HG02870 (cell line): Measurements from ENCODE around the gene GPX2.
A peak's percentile ranks its signal among the peaks of the same experiment; 100 is the strongest.
"Not testable (repeated sequence)": the region's sequence is repeated elsewhere in the genome, so short reads cannot be mapped to it uniquely, and the experiment has no call there.

Experiments
- ATAC-seq: cut with Tn5 transposase; IDR thresholded peaks from one replicate; pipeline ENCODE4 v1.9.1; 2021; ENCODE audit warnings: mild to moderate bottlenecking, moderate library complexity; ENCODE audit not compliant: unreplicated experiment

Gene GPX2

DNA sequence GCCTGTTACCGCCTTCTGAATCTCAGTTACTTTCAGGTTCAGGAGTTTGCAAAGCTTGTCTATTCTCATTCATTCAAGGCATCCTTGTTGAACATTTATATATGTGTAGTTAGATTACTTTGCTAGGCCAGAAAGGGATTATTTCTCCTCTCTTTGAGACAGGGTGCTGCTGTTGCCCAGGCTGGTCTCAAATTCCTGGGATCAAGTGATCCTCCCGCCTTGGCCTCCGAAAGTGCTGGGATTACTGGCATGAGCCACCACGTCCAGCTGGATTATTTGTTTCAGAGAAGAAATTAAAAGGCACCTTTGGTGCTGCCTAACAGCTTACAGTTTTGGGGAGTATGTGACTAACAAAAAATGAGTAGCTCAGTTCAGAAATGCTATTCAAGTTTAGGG lies 27.5 kb downstream of the GPX2 start:
- no peak for ATAC-seq

DNA sequence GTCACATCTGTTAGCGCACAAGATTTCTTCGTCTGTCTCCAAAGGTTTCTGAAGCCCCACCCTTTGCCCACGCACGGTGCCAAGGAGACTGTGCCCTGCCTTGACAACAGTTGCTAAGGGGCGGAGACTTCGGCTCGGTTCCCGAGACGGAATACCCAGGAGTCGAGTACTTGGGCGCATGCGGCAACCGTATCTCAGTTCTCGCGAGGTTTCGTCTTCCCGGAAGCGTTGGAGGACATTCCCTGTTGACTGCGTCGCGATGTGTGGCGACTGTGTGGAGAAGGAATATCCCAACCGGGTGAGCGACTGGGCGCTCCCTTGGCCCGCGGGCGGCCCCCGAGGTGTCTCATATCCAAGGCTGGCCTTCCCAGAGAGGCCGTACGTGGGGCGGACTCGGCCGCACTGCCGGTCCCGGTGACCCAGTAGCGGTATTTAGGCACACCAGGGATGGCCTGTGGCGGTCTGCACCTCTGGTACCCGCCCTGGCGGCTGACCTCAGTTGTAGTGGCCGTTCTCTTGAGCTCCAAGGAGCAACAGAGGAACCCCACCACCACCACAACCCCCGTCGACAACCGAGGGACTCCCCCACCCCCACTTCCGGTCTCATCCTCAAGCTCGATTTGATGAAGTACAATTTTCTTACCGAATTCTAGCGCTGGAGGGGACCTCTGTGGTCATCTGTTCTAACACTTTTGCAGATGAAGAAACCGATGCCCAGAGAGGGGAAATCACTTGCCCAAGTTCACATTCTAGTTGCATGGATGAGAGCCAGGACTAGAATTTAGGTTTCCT lies 28.1 kb downstream of the GPX2 start, which contains the start of gene CHURC1:
Gene CHURC1 (plus strand): TSS at position 219 of the 792 bp plus-strand sequence. CDS start 41 bp downstream, at position 260.
- peak; percentile 95 for ATAC-seq

DNA sequence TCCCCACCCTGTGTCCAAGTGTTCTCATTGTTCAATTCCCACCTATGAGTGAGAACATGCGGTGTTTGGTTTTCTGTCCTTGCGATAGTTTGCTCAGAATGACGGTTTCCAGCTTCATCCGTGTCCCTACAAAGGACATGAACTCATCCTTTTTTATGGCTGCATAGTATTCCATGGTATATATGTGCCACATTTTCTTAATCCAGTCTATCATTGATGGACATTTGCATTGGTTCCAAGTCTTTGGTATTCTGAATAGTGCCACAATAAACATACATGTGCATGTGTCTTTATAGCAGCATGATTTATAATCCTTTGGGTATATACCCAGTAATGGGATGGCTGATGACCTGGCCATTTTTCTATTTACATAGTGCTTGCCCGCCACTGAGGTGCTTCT lies 29.1 kb downstream of the GPX2 start:
- not testable (repeated sequence) for ATAC-seq

DNA sequence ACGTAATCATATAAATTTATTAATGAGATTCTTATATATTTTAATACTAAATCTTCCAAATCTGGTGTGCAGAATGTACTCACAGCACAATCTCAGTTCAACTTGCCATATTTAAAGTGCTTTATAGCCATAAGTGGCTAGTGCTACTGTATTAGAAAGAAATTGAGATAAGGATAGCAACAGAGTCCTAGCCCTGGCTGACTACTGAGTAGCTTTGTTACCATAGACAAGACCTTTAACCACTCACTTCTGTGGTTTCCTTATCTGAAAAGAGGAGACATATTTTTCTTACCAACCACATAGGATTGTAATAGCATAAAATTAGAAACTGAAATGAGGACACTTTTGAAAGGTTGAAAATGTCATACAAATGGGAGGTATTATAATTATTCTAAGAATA lies 30.3 kb downstream of the GPX2 start:
- no peak for ATAC-seq

DNA sequence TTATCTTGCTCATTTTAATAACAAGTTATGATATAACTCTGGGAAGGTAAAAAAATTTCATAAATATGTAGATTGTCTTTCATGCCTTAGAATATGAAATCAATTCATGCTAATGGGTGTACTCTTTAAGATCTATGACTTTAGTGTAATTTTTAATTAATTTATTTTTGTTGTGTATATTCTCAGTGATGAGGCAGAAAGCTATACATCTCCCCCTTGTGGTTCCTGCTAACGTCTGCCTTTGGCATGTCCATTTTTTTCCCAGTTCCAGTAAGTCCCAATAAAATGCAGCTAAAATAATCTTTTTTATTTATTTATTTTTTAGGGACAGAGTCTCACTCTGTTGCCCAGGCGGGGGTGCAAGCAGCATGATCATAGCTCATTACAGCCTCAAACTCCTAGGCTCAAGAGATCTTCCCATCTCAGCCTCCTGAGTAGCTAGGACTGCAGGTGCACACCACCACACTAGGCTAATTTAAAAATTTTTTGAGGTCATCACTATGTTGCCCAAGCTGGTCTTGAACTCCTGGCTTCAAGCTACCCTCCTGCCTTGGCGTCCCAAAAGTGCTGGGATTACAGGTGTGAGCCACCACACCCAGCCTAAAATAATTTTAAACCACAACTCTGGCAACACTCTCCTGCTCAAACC lies 31.6 kb downstream of the GPX2 start:
- ATAC-seq = no peak

DNA sequence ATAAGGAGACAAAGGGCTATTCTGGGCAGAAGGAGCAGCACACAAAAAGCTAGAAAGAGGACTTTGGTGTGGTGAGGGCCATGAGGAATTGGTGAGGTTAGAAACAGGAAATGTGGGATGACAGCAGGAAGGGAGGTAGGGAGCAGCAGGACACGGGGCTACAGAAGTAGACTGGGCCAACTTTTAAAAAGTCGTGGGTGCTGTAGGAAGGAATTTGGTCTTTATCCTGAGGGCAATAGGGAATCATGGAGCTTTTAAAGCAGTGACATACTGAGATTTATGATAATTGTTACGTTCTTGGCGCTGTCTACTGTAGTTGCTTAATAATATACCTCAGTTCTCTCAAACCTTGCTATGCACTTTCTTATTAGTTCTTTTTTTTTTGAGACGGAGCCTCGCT lies 36.5 kb downstream of the GPX2 start:
- ATAC-seq = no peak

DNA sequence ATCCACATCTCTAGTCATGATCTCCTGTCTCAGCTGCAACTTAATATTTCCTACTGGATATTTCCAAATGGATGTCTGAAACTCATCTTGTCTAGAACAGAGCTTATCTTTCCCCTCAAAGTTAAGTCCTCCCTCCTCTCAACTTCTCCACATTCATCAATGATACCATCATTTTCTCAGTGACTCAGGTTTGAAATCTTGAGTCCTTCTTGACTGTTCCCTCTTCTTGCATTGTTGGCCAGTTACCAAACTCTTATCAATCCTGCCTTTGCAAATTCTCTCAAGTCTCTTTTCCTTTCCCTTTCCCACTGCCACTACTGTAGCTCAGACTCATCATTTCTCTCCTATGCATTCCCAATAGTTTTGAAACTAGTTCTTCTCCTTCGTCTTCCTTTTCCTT lies 42.6 kb downstream of the GPX2 start:
- no peak for ATAC-seq

DNA sequence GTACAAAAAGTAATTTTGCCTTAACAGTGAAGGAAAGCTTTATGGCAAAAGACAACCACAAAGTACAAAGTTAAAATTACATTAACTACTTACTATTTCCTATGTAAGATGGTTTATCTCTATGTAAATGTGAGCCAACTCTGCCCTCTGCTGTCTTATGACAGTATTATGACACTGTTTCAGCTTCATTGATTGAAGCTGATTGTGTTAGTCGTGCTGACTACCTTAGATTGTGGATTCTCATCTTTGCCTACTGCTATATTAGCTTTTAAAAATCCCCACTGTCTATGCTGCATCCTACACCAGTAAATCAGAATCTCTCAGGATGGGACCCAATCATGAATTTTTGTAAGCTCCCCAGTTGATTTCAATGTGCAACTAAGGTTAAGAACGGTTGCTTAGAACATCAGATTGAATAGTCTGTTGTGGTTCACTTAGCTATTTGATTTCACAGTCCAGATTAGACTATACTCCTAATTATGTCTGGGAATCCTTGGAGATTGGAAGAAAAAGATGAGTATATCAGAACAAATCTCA lies 50.6 kb downstream of the GPX2 start:
- ATAC-seq = no peak

DNA sequence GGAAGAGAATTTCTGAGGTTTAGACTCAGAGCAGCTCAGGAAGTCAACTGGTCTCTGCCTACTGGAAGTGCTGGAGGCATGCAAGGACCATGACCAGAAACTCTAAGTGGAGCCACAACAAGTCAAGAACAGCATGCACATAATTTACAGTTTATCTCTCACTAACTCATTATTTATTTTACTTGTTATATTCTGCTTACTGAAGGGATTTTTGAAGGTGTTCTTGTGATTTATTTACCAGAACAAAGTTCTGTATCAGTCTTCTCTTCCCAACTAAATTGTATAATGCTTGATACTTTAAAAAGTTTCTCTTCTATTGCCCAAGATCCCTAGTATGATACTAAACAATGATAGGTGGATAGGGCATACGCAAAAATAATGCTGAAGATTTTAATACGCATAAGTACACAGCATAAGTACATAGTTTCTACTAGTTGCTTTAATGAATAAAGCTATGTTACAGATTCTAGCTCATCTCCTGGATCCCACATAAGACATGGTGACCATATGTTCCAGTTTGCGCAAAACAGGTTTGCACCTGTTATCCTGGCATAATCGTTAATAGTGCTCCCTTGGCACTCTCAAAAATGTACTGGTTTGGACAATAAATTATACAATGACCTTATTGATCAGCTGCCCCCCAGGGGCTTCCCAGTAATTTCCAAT lies 51.2 kb downstream of the GPX2 start:
- no peak for ATAC-seq

DNA sequence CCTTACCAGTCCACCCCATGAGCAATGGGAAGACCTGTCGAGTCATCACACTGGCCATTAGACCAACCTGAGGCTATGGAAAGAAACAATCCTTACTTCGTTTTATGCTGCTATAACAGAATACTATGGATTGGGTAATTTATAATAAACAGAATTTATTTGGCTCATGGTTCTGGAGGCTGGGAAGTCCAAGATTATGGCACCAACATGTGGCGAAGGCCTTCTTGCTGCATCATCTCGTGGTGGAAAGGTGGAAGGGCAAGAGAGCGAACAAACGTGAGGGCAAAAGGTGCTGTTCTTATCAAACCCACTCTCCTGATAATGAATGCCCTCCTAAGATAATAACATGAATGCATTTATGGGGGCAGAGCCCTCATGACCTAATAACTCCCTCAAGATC lies 53.2 kb downstream of the GPX2 start:
- no peak for ATAC-seq
